Stimulated activated CD4-positive, alpha-beta T cell treated with anti-CD3 and anti-CD28 coated beads, Interleukin-4, amount 100 ng/mL, for 4 hours (primary cell): ENCODE data around the gene PGC.

ENCODE experiments used
- DNase-seq, 2 experiments: peaks; one replicate each; pipeline ENCODE4 v3.0.0-alpha.2; 2020

The PGC gene

DNA sequence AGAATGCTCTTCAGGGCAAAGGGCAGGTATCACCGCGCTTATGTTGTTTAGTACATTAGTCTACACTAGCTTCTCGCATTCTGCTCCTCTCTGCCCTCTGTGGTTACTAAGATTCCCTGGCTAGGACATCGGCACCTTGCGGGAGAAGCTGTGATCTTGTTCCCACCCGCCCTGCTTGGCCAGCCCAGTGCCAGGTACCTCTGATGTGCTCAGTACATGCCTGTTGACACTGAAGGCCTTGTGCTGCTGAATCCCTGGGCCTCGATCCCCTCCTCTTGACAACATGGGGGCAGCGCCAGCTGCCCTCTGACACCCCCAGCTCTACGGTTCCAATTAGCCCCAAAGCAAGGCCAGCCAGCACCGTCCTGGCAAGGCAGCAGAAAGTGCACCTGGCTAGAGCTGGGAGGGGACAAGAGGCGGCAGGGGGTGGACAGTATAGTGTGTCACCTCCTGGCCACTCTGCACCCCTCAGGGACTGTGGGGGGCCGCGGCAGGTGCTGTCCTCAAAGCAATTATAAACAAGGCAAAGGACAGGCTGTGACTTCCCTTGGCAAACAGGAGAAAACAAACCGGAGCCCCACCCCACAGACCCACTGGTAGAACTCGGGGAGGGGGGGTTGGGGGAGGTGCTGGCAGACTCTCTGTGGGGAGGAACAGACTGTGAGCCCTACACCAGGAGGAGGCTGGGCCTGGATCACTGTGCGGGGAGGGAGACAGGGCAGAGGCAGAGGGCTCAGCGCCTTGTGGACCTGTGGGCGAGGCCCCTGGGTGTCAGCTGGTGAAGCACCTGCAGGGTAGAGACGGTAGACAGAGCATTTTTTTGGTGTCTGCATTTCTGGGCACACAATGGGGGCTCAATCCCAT, 18.9 kb downstream of the PGC start:
- DNase-seq: no peak

DNA sequence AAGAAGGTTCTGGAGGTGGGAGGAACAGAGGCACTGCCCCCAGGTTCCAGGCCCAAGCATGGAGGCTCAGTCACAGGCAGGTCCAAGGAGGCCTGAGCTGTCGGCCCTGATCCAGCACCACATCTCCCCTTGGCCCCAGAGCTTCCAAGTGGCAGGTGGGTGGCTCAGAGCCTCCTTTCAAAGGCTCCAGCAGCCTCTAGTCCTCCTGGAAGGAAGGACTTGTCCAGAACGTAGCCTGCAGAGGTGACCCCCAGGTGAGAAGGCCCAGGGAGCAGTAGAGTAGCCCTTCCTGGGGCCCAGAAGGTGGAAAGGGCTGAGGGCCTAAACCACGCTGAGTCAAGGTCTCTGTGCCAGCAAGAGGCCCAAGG, 19.5 kb downstream of the PGC start:
- no peak for DNase-seq

DNA sequence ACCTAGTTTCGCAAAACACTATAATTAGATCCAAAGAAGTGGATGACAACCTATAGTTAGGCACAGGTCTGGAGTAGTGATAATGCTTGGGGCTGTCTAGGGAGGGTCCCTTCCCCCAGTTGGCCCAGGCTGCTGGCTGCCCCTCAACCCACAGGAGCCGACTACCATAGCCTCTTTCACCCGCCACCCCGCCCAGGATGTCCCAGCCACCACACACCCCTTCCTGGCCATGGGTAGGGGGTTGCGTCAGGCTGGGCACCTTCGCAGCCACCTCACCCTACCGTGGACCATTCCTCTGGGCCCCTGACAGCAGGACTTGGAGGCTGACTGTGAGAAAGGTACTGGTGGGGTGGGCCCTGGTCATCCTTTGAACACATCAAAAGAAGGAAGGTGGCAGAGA, 20.3 kb downstream of the PGC start:
- no peak for DNase-seq

DNA sequence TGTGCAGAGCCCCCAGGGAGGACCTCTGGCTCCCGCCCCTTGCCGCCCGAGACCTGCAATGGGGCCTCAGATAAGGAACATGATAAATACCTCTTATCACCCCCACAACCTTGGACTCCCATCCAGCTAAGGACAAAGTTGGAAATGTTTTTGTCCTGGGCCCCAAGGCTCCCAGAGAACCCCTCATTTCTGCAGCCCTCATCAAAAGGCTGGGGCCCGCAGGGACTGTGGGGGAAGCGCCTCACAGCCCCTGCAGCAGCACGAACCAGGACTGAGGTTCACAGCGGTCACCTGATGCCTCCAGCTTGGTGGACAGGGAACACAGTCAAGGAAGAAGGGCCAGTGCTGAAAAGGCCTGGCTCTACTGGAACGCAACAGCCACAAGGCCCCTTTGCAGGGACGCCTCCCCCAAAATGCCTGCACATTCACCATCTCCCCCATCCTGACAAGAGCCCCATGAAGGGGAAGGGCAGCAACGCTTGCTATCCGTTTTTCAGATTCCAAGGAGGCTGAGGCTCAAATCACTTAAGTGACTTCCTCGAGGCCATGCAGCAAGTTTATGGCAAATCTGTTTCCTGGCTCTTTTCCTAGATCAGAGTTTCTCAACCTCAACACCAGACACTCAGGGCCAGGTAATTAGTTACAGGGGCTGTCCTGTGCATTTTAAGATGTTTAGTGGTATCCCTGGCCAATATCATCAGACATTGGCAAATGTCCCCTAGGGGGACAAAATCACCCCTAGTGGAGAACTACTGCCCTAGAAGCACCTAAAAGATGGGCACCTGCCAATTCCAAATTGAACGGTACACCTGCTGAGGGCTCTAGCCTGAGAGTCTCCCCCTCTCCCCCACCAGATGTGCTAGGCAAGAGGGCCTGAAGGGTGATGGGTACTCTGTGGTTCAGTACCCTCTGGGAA, 22.4 kb downstream of the PGC start:
- no peak for DNase-seq

DNA sequence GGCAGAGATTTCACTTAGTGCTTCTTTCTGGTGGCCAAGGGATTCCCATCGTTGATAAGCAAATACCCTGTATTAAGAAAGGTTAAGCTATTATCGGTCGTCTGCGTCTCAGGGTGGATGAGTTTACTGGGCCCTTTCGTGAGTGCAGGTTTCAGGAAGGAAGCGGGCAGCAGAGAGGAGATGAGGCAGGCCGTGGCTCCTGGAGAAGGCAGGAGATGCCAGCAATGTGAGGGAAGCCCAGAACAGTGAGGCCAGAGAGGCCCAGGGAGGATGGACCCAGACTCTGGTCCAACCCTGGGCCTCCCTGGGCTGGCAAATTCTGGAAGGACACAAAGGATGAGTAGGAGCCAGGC, 23.0 kb downstream of the PGC start:
- DNase-seq: no peak

DNA sequence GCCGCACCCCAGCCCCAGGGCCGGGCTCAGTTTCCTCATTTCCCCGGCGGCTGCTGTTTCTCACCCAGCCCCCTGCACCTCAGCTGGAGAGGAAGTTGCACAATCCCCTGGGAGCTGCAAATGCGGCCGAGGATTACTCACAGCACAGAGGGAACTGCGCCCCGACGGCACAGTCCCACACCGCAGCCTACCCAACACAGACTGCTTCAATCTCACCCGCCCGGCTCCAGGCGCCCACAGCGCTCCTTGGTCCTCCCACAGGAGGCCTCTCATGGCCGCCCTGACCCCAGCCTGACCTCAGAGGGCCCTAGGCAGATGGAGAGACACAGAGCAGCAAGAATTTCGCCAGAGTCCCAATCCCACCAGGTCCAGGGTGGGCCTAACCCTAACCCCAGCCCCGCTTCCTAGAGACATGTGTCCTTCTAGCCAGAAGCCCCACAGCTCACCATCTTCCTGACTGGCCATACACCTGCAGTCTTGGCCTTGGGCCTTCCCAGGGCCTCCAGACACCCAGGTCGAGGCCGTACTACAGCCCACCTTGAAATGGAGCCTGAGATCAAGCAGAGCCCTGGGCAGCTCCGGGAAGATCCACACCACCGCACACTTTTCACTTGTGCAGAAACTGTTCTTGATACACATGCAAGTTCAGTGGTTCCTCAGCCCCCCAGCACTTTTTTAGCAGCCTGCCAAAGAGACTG, 23.5 kb downstream of the PGC start:
- DNase-seq: no peak

DNA sequence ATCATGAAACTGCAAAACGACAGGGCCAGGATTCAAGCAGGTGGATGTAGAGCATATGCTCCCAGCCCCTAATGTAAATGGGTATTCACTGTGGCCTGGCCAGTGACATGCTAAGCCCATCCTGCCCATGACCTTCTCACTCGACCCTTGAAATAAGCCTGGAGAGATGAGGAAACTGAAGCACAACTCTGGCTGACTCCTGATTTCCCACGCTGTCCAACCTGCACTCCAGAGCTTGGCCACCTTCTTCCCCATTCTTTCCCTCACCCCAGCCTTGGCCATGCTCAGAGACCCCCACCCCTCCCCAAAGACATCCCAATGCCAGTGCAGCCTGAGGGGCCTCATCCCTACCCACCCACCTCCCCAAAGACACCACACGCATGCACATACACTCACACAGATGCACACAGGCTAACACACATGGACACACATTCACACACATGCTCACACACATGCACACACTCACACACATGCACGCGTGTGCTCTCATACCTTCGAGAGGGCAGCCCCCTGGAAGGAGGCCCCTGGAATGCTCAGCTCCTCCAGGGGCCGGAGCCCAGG, 24.1 kb downstream of the PGC start:
- DNase-seq: no peak

DNA sequence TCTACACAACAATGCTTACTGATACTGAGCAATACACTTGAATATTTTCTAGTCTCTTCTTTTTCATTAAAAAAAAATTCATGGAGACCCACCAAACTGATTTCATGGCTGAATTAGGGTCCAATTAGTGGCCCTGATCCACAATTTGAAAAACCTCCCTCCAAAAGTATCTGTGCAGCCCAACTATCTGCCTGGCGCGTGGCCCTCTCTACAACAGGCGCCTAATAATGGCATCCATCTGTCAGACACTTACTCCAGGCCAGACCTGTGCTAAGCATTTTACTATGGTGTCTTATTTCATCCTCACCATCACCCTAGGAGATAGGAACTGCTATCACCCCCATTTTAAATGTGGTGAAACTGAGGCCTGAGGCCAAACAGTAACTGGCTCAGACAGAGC, 25.8 kb downstream of the PGC start:
- DNase-seq: no peak

DNA sequence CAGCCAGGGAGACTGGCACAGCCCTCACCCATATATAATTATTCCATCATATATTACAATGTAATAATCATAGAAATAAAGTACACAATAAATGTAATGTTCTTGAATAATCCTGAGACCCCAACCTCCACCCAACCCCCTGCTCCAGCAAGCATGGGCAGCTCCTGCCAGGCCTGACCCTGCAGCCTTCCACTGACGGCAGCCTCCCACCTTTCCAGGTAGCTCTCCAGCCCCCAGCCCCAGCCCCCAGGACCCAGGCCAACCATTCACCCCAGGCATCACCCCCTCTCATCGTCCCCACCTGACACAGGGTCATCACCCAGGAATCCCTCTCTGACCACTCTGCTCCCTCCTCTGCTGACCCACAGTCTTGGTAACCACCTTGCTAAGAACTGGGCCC, 26.4 kb downstream of the PGC start:
- no peak for DNase-seq

DNA sequence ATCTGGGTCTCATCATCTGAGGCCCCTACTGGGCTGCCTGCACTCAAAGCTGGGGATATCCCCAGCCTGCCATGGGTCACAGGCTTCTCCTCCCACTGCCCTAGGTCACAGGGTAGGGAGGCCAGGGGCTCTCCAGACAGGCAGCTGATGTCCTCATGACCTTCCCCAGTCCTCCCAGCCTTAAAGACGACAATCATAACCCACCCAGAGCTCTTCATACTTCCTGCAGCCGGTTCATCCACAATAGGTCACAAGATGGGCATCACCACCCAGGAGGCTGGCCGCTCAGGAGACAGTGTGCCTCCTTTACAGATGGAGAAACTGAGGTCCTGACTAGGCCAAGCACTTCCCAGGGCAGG, 27.0 kb downstream of the PGC start:
- no peak for DNase-seq

DNA sequence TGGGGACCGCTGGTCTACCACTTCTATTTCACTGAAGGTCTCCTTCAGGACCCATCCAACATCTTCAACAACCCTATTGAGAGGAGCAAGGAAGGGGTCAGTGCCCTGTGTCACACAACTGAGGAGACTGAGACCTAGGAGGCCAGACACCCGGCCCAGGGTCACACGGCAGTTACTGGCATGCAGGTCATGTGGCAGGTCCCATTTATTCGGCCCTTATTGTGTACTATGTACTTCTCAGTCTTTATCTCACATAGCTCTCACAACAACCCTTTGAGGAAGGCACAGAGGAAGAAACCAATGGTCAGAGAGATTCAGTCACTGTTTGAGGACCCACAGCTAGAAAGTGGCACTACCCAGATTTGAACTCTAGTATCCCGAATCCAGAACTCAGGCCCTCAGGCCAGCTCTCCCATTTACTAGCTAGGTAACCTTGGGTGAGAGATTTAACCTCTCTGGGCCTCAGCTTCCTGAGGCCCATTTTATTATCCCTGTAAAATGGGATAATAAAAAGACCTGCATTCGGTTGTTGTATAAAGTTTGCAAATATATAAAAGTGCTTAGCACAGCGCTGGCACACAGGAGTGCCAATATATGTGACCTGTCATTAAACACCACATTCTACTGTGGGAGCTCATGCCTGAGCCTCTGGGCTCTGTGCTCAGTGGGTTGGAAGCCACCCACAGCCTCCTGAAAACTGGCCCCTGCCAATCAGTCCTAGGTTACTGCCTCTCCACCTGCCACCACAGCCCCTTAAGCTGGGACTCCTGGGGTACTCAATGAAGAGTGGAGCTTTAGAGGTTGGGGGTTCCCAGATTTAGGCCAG, 27.5 kb downstream of the PGC start:
- DNase-seq: no peak

DNA sequence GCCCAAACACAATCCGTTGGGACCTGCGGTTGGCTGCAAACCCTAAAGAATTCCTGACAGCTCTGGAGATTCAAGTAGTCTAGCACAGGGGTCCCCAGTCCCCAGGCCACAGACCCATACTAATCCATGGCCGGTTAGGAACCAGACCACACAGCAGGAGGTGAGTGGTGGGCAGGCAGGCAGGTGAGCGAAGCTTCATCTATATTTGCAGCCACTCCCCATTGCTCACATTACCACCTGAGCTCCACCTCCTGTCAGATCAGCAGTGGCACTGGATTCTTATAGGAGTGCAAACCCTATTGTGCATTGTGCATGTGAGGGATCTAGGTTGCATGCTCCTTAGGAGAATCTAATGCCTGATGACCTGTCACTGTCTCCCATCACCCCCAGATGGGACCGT, 28.4 kb downstream of the PGC start:
- DNase-seq: no peak

DNA sequence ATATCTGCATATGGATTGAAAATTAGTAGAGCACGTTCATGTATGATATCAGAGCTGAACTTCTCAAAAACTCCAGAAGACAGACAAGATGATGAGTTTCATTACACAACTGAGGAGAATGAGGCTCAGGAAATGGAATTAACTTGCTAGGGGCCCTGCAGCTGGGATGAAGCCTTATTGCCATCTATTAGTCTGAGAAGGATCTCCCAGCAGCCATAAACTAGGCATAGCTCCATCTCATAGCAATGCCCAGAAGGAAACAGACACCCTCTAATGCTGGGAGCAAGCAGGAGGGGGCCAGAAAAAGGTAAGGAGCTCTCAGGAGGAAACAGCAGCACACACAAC, 29.8 kb downstream of the PGC start:
- DNase-seq: no peak

DNA sequence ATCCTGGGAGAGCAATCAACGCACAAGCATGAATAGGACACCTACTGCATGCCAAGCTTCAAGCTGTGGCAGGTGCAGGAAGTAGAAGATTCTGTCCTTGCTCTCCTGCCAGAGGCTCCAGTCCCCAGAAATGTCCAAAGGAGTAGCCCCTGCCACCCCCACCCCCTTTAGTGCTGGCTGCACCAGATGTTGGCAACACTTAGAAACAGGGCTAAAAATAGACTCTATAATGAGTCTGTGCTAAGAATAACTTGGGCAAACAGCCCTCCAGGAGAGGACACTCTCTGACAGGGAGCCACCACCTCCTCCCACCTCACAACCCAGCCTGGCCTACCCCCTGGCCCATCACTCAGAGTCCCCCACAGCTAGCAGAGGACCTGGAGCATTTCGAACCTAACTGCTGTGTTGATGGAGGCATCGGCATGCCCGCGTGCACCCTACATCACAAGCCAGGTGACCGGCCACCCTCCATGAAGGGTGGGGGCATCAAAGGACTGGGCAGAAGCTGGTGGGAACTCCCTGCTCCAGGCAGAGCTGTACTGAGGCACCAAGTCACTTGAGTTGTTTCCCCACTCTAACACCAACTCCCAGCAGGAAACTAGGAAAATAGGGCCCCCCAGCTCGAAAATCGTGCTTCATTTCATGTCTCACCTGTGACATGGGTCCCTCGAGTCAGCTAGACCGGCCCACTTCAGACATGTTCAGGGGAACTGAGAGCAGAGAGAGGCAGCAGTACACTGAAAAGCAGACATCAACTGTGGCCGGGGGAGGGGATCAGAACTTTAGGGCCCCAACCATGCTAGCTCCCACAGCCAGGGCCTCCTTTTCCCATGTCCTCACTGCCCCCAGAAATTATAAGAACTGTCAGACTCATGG, 30.4 kb downstream of the PGC start:
- no peak for DNase-seq

DNA sequence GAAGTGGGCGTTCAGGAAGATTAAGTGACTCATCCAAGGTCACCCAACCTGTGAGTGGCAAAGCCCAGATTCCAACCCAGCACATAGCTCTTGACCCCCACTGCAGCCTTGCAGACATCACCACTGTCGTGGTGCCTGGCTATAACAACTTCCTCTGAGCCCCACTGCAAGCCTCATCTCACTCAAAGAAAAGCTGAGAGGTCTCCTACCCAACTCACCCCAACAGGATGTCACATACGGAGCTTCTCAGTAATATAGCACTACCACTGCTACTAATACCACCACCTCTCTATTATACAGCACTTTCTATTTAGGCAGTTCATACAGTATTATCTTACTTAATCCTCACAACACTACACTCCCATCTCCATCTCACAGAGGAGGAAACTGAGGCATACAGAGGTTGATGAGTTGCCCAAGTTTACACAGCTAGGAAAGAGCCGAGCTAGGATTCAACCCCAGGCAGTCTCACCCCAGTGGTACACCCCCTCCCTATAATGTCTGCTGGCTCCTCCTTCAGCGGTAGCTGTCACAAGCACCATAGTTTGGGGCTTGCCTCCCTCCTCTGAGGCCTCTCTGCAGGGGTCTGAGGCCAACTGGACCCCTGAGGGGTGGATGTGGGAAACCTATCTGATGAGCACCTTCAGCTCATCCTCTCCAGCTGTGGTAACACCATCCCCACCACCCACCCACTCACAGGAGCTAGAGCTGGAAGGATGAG, 31.2 kb downstream of the PGC start:
- no peak for DNase-seq

DNA sequence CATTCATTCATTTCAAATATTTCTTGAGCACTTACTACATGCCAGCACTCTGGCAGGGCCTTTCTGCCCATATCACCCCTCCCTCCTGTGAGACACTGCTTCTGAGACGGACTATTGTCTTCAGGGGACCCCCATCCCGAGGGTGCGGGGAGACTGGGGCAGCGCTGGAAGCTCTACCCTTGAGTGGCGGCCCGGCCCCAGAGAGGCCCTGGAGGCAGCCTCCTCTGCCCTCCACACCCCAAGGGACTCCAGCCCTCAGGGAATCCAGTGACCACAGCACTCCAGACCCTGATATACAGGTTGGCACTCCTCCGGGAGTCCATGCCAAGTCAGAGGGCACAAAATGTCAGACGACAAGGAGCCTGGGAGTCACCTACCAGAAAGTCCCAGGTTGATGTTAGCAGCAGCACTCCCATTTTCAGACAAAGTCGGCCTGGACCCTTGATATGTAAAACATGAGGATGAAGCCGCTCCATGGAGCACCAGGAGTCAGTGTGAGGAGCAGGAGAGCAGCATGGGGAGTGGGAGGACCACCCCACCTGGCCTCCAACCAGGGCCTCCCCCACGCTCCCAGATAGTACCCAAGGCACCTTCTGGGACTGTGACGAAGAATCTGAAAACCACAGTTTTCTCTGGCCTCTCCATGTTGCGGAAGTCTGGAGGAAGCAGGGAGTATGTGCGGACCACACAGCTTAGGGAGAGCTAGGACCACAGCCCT, 32.5 kb downstream of the PGC start:
- DNase-seq: no peak

DNA sequence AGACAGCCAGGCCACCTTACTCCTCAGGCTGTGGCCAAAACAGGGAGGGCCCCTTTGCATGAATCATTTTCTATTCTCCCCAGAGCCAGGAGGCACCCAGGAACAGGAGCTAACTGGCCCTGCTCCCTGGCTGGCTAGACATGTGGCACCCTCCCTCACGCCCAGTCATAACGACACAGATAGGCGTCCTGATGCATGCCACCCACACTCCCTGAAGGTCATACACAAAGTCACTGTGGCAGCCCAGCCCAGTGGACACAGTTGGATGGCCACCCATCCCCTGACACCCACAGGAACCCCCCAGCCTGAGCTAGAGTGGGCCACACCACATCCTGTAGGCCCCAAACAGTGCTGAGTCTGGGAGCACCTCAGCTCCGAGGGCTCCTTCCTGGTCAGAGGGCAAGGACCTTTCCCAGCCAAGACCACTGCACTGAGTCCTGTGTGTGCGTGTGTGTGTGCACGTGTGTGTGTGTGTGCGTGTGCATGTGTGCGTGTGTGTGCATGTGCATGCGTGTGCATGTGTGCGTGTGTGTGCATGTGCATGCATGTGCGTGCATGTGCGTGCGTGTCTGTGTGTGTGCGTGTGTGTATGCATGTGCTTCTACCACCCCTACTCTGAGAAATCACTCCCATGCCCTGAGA, 33.4 kb downstream of the PGC start:
- DNase-seq: no peak

DNA sequence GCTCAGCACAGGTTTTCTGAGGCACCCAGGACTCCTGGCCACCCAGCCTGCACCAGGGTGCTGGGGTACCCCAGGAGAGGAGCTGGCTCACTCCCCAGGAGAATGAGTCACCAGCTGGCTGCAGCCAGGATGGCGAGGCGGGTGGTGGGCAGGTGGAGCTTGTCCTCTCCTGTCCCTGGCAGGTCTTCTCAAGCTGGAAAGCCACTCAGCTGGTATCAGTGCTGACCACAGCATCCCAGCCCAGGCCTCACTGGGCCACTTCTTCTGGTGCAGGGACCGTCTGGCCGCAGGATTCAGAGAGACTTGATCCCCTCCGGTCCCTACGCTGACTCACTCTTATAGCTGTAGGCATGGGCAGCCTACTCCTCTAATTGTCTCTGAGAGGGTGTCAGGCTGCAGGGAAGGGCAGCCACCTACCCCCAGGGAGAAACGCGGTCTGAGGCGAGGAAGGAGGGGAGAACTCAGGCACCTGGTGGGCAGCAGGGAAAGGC, 34.0 kb downstream of the PGC start:
- no peak for DNase-seq

DNA sequence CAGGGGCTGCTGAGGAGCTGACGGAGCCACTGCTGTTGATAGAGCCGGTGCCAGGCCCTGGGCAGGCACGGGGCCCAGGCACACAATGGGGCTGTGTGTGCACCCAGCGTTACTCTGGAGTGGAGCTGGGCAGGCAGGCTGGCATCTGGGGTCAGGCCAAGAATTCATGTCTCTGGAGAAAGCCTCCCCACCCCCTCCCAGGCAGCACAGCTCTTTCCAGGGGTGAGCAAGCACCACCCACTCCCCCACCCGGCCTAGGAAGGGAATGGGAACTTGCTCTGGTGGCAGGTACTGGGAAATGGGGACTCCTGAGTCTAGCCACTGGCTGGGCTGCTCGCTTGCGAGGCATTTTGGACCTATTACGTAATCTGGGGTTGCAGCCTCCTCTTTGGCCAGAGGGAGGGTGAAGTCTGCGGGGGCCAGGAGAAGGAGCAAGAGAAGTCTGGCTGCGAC, 34.5 kb downstream of the PGC start:
- DNase-seq: no peak
